ENCODE measurements around the gene UGT1A8. TPM values are rescaled to one million over a fixed set of nuclear protein-coding genes. Genes with fewer than 3 reads are reported as not detected.

Gene UGT1A8
- total and polyA plus RNA-seq, 2 donors (not counting 3 experiments of a cell fraction or from before 2014, with no cell fraction given): not detected

DNA sequence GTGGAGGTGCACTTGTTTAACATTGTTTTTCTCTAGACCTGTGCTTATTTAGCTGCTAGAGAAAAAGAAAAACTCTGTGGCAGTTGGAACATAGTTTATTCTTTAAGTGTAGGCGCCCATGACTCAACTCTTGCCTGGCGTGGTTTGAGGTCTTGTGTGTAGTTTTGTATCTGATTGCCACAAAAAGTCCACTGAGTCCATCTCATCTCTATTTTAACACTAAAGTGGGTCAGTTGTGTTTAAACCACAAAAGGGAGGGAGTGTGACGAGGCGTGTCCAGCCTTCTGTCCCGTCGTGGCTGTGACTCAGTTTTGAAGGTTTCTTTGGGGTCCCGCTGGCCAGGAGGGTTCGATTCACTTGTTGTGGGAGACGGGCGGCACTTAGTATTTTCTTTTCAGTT is 39.0 kb downstream of the UGT1A8 start:
- H3K4me2 ChIP-seq (ENCODE audit: insufficient read depth, low read length): no peak overlapping the region
- no peaks in the 10 kb centered on the region for H3K79me2 ChIP-seq (ENCODE audit: control insufficient read depth, insufficient read depth, low read length)
- intact Hi-C loops (cut with micrococcal nuclease) (no loop called here), dilution Hi-C loops (cut with MboI; ENCODE audit: extremely low pct_ligation_motif_present, low sequenced_read_pairs) (no loop called here)
- H3K27me3 ChIP-seq (ENCODE audit: control insufficient read depth in 2 of 2, insufficient read depth in 2 of 2, low read length in 2 of 2): peaks cover 0 to 3% of the 10 kb centered on the region in 2 experiments
- no peak overlapping the region for H3K27ac ChIP-seq (ENCODE audit: insufficient read depth, low read depth, low read length)
- TF ChIP-seq POLR2AphosphoS5 (IDR thresholded peaks at IDR 0.05; ENCODE audit: insufficient read depth, low read depth, low read length) (no peak), JUN (IDR thresholded peaks at IDR 0.05; ENCODE audit: borderline replicate concordance, insufficient read depth, insufficient read length, low read depth) (no peak), MYC (IDR thresholded peaks at IDR 0.05; ENCODE audit: low read depth, low read length) (no peak), GATA2 (IDR thresholded peaks at IDR 0.05; ENCODE audit: insufficient read depth, insufficient read length, low read depth, low read length) (no peak), FOS (IDR thresholded peaks at IDR 0.05; ENCODE audit: borderline replicate concordance, insufficient read depth, low read length) (no peak), CTCF (IDR thresholded peaks at IDR 0.05; ENCODE audit: extremely low read depth in 1 of 2, insufficient read depth in 1 of 2, low read depth in 1 of 2, low read length in 2 of 2) (no peak), MAX (IDR thresholded peaks at IDR 0.05; ENCODE audit: insufficient read depth, insufficient read length) (no peak), EZH2 (IDR thresholded peaks at IDR 0.05; ENCODE audit: borderline replicate concordance, low read depth, low read length, severe bottlenecking) (no peak), POLR2A (IDR thresholded peaks at IDR 0.05; ENCODE audit: low read depth, low read length) (no peak)
- H3K4me1 ChIP-seq (ENCODE audit: control insufficient read depth, extremely low read depth, insufficient read depth, low read length): no peaks in the 10 kb centered on the region
- no peaks in the 10 kb centered on the region for H3K36me3 ChIP-seq (ENCODE audit: control insufficient read depth in 2 of 2, extremely low read depth in 1 of 2, insufficient read depth in 2 of 2, low read length in 2 of 2)
- no peaks in the 10 kb centered on the region for H3K9me3 ChIP-seq (replicated peaks; ENCODE audit: control insufficient read depth, insufficient read depth, low read length)
- no peak overlapping the region for H3K9ac ChIP-seq (replicated peaks; ENCODE audit: extremely low read depth, insufficient read depth, low read length)
- no peak overlapping the region for H3K4me3 ChIP-seq (replicated peaks in 1 of 3; ENCODE audit: insufficient read depth in 1 of 3, low read depth in 1 of 3, low read length in 3 of 3)
- H4K20me1 ChIP-seq (replicated peaks; ENCODE audit: control insufficient read depth, extremely low read depth, insufficient read depth, low read length): no peaks in the 10 kb centered on the region
- DNase-seq (ENCODE audit: low read depth, low spot score) (no peak), FAIRE-seq (no peak)
- CTCF ChIA-PET: no interaction called here
- BruUV-seq (replicated peaks): no TSS peak
- H2AFZ ChIP-seq (ENCODE audit: low read depth, low read length): no peak overlapping the region
- POLR2A ChIA-PET: no interaction called here
- H3K9me1 ChIP-seq (replicated peaks; ENCODE audit: control insufficient read depth, extremely low read depth, insufficient read depth, low read length): no peaks in the 10 kb centered on the region

Measured in endothelial cell of umbilical vein (primary cell).